GM12873 (cell line): ENCODE results near the gene FNBP1.

ENCODE experiments used
- CTCF ChIP-seq: IDR thresholded peaks from 2 replicates; pipeline ENCODE4 v1.5.1; 2012; ENCODE audit warnings: low read depth, mild to moderate bottlenecking, moderate library complexity, low read length, control low read depth; ENCODE audit not compliant: insufficient read depth; ENCODE audit errors: missing control alignments

Gene FNBP1

DNA sequence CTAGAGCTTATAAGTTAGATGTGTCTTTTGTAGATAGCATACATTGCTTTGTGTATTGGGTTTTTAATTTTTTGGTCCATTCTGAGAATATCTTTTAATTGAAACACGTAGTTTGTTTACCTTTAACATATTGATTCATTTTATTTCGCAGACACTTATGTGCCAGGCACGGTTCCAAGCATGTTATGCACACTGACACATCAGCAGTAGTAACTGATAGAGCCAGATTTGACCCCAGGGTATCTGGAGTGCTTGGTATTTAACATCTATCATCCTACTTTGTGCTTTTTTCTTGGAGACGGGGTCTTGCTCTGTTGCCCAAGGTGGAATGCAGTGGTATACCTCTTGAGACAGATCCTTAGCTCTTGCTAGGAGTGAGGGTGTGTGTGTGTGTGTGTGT lies 135.8 kb downstream of the FNBP1 start:
- no peak for TF ChIP-seq CTCF

GRCh38 chr9:129906298-129906697 lies 136.7 kb downstream of the FNBP1 start:
- TF ChIP-seq CTCF: no peak

- TF ChIP-seq CTCF: no peak
Observed at GRCh38 chr9:129904734-129905133, 138.3 kb downstream of the FNBP1 start.

GRCh38 chr9:129902740-129903134 lies 140.3 kb downstream of the FNBP1 start:
- no peak for TF ChIP-seq CTCF

DNA sequence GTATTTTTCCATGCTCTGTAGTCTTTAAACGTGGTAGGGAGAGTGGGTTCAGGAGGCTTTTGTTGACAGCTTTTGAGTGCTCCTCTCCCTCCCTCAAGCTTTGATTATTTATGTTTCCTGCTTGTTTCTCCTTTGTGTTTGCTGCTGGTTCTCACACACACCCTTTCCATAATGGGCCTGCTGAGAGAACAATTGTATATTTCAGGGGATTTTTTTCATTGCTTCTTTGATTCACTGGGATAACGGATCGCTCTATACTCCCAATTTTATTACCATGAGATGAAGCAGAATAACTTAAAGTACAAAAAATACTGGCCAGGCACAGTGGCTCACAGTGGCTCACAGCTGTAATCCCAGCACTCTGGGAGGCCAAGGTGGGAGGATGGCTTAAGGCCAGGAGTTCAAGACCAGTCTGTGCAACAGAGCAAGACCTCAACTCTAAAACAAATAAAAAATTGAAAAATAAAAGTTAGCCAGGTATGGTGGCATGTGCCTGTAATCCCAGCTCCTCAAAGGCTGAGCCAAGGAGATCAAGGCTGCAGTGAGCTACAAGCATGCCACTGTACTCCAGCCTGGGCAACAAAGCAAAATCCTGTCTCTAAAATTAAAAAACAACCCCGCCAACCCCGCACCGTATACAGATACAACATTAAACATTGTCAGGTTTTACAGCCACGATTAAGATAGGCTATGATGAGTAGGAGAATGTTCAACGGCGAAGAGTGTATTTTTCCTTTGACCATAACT lies 140.8 kb downstream of the FNBP1 start:
- no peak for TF ChIP-seq CTCF

- TF ChIP-seq CTCF: no peak
Observed at GRCh38 chr9:129900263-129901027, 142.5 kb downstream of the FNBP1 start.

GRCh38 chr9:129899620-129900019 lies 143.4 kb downstream of the FNBP1 start:
- TF ChIP-seq CTCF: no peak
